SK-N-SH treated with all-trans-retinoic acid at 6 μM for 48 hours (cell line): ENCODE measurements around the gene RAD51C.
"Not testable (repeated sequence)": the region's sequence is repeated elsewhere in the genome, so short reads cannot be mapped to it uniquely, and the experiment has no call there.

Experiments
- ATAC-seq: fragments of 200-7000 bp; cut with Tn5 transposase; 3 replicates; pipeline ENCODE4 v1.9.1; 2020; ENCODE audit warnings: mild to moderate bottlenecking, moderate library complexity
- ARNTL ChIP-seq: fragments of 450-650 bp; formaldehyde crosslinking; IDR thresholded peaks from 2 replicates; pipeline ENCODE4 v1.5.0; 2020; ENCODE audit warnings: low read depth, mild to moderate bottlenecking, moderate library complexity, borderline replicate concordance
- BACH2 ChIP-seq: fragments of 250-450 bp; sonication (Bioruptor Pico); IDR thresholded peaks from 2 replicates; pipeline ENCODE4 v1.9.0; 2021; ENCODE audit warnings: mild to moderate bottlenecking, borderline replicate concordance
- CREB5 ChIP-seq: fragments of 250-450 bp; sonication (Bioruptor Pico); IDR thresholded peaks from 2 replicates; pipeline ENCODE4 v1.5.1; 2020; ENCODE audit warnings: low read depth, mild to moderate bottlenecking, moderate library complexity
- CSDC2 ChIP-seq: fragments of 250-450 bp; sonication (Bioruptor Pico); IDR thresholded peaks from 2 replicates; pipeline ENCODE4 v1.5.0; 2020; ENCODE audit warnings: mild to moderate bottlenecking, moderate library complexity
- CSRNP3 ChIP-seq: fragments of 250-450 bp; sonication (Bioruptor Pico); IDR thresholded peaks from 2 replicates; pipeline ENCODE4 v1.5.1; 2021; ENCODE audit warnings: mild to moderate bottlenecking, moderate library complexity
- GLIS3 ChIP-seq: fragments of 250-450 bp; sonication (Bioruptor Pico); IDR thresholded peaks from 2 replicates; pipeline ENCODE4 v1.5.0; 2020; ENCODE audit warnings: mild to moderate bottlenecking, moderate library complexity
- ISL1 ChIP-seq: fragments of 250-450 bp; sonication (Bioruptor Pico); IDR thresholded peaks from 2 replicates; pipeline ENCODE4 v2.1.2; 2022; ENCODE audit warnings: mild to moderate bottlenecking, moderate library complexity
- OSR1 ChIP-seq: fragments of 250-450 bp; sonication (Bioruptor Pico); IDR thresholded peaks from 2 replicates; pipeline ENCODE4 v1.8.0; 2022; ENCODE audit warnings: moderate library complexity, mild to moderate bottlenecking, inconsistent platforms
- PATZ1 ChIP-seq: fragments of 250-450 bp; sonication (Bioruptor Pico); IDR thresholded peaks from 2 replicates; pipeline ENCODE4 v1.8.0; 2020; ENCODE audit warnings: mild to moderate bottlenecking, moderate library complexity, borderline replicate concordance
- PPARA ChIP-seq: fragments of 250-450 bp; sonication (Bioruptor Pico); IDR thresholded peaks from 2 replicates; pipeline ENCODE4 v1.5.0; 2020; ENCODE audit warnings: mild to moderate bottlenecking, borderline replicate concordance
- RARB ChIP-seq: fragments of 250-450 bp; sonication (Bioruptor Pico); IDR thresholded peaks from 2 replicates; pipeline ENCODE4 v1.8.0; 2021; ENCODE audit warnings: mild to moderate bottlenecking, moderate library complexity
- TCF4 ChIP-seq: fragments of 250-450 bp; sonication (Bioruptor Pico); IDR thresholded peaks from 2 replicates; pipeline ENCODE4 v1.8.0; 2021; ENCODE audit warnings: mild to moderate bottlenecking, moderate library complexity, borderline replicate concordance
- TOX ChIP-seq: fragments of 250-450 bp; sonication (Bioruptor Pico); IDR thresholded peaks from 2 replicates; pipeline ENCODE4 v1.8.0; 2021; ENCODE audit warnings: mild to moderate bottlenecking, moderate library complexity, borderline replicate concordance
- TSHZ2 ChIP-seq: fragments of 250-450 bp; sonication (Bioruptor Pico); IDR thresholded peaks from 2 replicates; pipeline ENCODE4 v1.5.0; 2020; ENCODE audit warnings: mild to moderate bottlenecking, moderate library complexity
- ZFP3 ChIP-seq: fragments of 250-450 bp; sonication (Bioruptor Pico); IDR thresholded peaks from 2 replicates; pipeline ENCODE4 v1.5.0; 2020; ENCODE audit warnings: mild to moderate bottlenecking, moderate library complexity
- ZNF565 ChIP-seq: fragments of 450-650 bp; formaldehyde crosslinking; conservative IDR thresholded peaks from 2 replicates; pipeline ENCODE4 v1.5.0; 2020; ENCODE audit warnings: low read depth, mild to moderate bottlenecking, moderate library complexity
- ZNF70 ChIP-seq: fragments of 450-650 bp; formaldehyde crosslinking; IDR thresholded peaks from 2 replicates; pipeline ENCODE4 v1.5.0; 2020; ENCODE audit warnings: mild to moderate bottlenecking, moderate library complexity
- ZNF8 ChIP-seq: fragments of 450-650 bp; formaldehyde crosslinking; IDR thresholded peaks from 2 replicates; pipeline ENCODE4 v1.5.0; 2020; ENCODE audit warnings: mild to moderate bottlenecking, moderate library complexity

Gene RAD51C

GRCh38 chr17:58677194-58677880, 15.1 kb upstream of the RAD51C start:
- no peak for ATAC-seq
- TF ChIP-seq TOX (CRISPR knock-in tag) (no peak), PATZ1 (CRISPR knock-in tag) (no peak), ARNTL (CRISPR knock-in tag) (no peak), TSHZ2 (no peak), ISL1 (CRISPR knock-in tag) (no peak), CSRNP3 (CRISPR knock-in tag) (no peak), ZNF8 (no peak), ZFP3 (CRISPR knock-in tag) (no peak), CREB5 (CRISPR knock-in tag) (no peak), RARB (CRISPR knock-in tag) (no peak), BACH2 (CRISPR knock-in tag) (no peak), ZNF565 (CRISPR knock-in tag) (no peak), OSR1 (CRISPR knock-in tag) (no peak), CSDC2 (CRISPR knock-in tag) (no peak), ZNF70 (CRISPR knock-in tag) (no peak)

- ATAC-seq, result not testable (repeated sequence)
Measured at GRCh38 chr17:58678287-58678686, 14.1 kb upstream of the RAD51C start.

- peak; percentile 74 for ATAC-seq
- peak; percentile 97; the same call in 1 of the 2 replicates for TF ChIP-seq CREB5 (CRISPR knock-in tag)
- peak; percentile 99 for TF ChIP-seq PATZ1 (CRISPR knock-in tag)
- TF ChIP-seq TSHZ2, result no peak
- peak; percentile 99 for TF ChIP-seq CSRNP3 (CRISPR knock-in tag)
- no peak for TF ChIP-seq PPARA (CRISPR knock-in tag)
- no peak for TF ChIP-seq OSR1 (CRISPR knock-in tag)
- 0 out of 2 replicates have a peak, but pooled peaks have one; percentile 19 for TF ChIP-seq ZFP3 (CRISPR knock-in tag)
- TF ChIP-seq ISL1 (CRISPR knock-in tag), result no peak
- TF ChIP-seq BACH2 (CRISPR knock-in tag), result no peak
- TF ChIP-seq RARB (CRISPR knock-in tag), result peak; percentile 96
- TF ChIP-seq TOX (CRISPR knock-in tag), result peak; percentile 97; the same call in 1 of the 2 replicates
- no peak for TF ChIP-seq CSDC2 (CRISPR knock-in tag)
- peak; percentile 54 for TF ChIP-seq TCF4 (CRISPR knock-in tag)
- TF ChIP-seq ARNTL (CRISPR knock-in tag), result peak; percentile 88
- TF ChIP-seq GLIS3 (CRISPR knock-in tag), result peak; percentile 99
Measured at GRCh38 chr17:58679263-58680037, 13.0 kb upstream of the RAD51C start.
